Loucy (cell line): Measurements from ENCODE around the gene FSTL5.

Source experiments
- CTCF ChIP-seq: fragments of 200-600 bp; sonication (generic); conservative IDR thresholded peaks from 2 replicates; pipeline ENCODE4 v1.5.1; 2014; ENCODE audit warnings: mild to moderate bottlenecking, antibody characterized with exemption, low read length
- EZH2phosphoT487 ChIP-seq: fragments of 200-600 bp; IDR thresholded peaks from 2 replicates; pipeline ENCODE4 v1.6.1; 2018; ENCODE audit warnings: antibody characterized with exemption, mild to moderate bottlenecking, moderate library complexity, borderline replicate concordance

GRCh38 chr4:161657616-161658015, 506.2 kb downstream of the FSTL5 start:
- TF ChIP-seq CTCF, result no peak
- no peak for TF ChIP-seq EZH2phosphoT487
